Limb (tissue), 2 donors: ENCODE data around the gene REV1.
"Not testable (repeated sequence)": the region's sequence is repeated elsewhere in the genome, so short reads cannot be mapped to it uniquely, and the experiment has no call there.

Experiments used
- DNase-seq, 2 donors: peaks; one replicate each; pipeline ENCODE4 v3.0.0-alpha.2; 2016; ENCODE audit errors: extremely low spot score in 2 of 2

The REV1 gene

DNA sequence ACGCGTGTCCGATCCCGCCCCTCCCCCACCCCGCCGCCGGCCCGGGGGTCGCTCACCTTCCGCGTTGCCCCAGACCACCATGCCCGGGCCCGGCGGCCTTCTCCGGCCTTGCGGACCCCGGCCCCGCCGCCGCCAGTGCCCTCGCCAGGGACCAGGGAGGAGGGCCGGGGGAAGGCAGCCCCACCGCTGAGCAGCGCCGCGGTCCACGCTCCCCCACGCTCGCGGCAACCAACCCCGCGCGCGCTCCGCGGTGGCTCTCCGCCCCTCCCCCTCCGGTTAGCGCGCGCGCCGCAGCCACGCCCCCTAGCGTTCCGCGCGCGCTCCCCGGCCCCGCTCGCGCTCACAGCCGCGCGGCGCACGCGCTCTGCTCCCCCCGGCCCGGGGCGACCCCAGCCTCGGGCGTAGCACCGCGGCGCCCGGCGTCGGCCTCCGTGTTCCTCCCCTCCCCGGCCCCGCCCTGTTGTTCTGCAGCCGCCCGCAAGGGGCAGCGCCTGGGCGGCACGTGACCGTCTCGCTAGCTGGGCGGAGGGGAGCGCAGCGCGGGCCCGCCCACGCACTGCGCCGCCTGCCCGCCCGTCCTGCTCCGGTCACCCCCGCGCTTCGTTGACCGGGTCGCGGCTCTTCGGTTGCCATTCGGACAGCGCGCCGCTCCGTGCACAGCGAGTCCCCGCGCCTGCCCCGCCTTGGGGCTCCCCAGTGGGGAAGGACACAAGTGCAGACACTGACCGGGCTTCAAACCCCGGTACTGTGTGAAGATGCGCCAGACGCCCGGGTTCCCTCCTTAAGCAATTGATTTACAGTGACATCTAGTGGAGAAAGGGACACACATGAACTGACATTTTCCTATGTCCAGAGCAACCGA lies at the start of gene REV1:
Gene REV1 (minus strand): TSS at position 257 of the 862 bp plus-strand sequence. CDS start 25,042 bp downstream, outside the sequence.
- peak; percentile 96 to 98 for DNase-seq

DNA sequence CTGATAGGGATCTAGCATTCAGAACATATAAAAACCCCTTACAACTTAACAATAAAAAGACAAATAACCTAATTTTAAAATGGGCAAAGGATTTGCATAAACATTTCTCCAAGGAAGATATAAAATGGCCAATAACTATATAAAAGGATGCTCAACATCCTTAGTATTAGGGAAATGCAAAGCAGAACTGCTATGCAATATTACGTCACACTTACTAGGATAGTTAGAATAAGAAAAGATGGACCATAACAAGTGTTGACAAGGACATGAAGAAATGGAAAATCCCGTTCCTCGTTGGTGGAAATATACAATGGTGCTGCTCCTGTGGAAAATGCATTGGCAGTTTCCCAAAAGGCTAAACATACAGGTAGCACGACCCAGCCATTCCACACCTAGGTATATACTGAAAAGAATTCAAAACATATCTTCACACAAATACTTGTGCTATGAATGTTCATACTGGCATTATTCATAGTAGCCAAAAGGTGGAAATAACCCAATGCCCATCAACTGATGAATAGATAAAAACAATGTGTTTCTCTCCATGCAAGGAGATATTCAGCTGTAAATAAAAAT lies 48.2 kb upstream of the REV1 start:
- no peak for DNase-seq

DNA sequence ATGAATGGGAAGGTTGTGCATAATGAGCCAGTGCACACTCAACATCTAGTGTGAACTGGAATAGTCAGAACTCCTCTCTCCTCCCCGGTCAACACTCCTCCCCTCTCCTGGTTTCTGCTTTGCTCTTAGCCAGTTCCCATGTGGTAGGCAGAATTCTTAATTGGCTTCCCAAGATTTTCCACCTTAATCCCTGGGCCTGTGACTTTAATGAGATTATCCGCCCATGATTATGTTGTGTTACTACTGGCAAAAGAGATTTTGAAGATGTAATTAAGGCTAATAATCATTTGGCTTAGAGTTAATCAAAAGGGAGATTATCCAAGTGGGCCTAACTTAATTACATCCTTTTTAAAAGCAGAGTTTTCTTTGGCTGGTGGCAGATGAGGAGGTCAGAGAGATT lies 34.2 kb upstream of the REV1 start:
- no peak for DNase-seq

DNA sequence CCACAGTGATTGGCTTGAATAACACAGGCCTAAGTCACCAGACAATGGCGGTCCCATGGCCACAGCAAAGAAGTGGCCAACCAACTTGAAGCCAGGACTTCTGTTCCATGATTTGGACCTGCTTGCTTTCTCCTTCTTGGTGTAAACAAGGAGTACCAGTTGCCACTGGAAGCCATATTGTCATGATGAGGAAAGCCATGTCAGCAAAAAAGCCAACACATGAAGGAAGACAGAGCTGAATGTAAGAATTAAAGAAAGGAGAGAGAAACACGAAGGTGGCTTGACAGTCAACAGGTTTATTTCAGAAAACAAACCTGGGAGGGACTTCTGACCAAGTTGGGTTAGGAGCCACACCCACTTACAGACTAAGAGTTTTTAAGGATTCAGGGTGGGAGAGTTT lies 32.3 kb upstream of the REV1 start:
- DNase-seq: no peak

DNA sequence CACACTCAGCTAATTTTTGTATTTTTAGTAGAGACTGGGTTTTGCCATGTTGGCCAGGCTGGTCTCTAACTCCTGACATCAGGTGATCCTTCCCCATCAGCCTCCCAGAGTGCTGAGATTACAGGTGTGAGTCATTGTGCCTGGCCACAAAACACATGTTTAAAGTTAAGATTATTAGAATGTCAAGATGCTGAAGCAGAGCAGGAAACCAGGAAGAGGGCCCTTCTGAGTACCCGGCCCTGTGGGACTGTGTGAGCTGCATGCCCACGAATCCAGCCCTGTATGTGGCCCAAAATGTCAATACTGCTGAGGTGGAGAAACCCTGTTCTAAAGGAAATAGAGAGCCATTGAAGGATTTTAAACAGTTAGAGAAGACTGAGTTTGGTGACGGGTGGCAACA lies 31.0 kb upstream of the REV1 start:
- no peak for DNase-seq

DNA sequence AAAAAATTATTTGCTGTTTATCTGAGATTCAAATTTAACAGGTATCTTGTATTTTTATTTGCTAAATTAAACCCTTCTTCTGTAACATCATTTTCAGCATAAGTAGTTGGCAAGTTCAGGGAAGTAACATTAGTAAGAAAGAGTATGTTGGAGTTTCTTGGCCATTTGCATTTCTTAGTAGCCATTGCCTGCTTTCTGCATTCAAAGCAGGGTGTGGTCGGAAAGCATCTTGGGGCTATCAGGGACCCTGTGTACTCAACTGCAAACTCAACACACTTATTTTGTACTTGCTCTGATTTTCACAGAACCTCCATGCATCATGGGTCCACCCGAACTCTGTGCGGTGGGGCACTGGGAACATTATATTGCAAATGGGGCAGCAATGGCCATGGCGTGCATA lies 30.4 kb upstream of the REV1 start:
- no peak for DNase-seq

DNA sequence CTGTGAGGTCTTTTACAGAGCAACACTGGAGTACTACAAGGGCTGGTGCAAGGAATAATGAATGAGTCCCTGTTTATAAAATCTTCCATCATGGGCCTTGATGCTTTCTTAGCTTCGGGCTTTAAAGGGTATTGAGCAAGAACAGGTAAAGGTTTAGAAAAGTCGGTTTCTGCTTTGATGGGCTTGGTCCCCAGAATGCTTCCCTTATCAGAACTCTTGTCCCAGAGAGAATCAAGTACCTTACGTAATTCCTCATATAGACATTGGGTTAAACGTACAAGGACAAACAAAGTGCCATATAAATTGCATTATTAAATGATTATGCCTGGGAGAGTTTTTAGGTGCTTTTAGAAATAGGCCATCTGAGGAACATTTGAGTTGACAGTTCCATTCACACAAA lies 24.5 kb upstream of the REV1 start:
- no peak for DNase-seq

DNA sequence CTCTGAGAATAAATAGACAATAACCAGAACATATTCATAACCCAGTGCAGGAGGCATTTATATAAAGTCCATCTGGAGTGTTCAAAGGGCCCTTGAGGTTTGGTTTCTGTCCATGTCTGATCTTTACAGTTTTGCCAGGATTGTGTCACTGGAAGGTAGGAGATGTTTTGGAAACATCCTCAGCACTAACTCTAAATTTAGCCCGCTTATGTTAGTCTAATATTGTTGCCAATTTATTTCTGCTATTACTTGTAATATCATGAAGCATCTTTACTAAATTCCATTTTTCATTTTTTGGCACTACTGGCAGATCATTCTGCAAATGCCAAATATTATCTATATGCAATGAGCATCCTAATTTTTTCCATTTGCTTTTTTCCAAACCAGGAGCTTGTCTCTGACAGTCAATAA lies 22.4 kb upstream of the REV1 start:
- DNase-seq: peak in 1 of 2 donors; percentile 60

DNA sequence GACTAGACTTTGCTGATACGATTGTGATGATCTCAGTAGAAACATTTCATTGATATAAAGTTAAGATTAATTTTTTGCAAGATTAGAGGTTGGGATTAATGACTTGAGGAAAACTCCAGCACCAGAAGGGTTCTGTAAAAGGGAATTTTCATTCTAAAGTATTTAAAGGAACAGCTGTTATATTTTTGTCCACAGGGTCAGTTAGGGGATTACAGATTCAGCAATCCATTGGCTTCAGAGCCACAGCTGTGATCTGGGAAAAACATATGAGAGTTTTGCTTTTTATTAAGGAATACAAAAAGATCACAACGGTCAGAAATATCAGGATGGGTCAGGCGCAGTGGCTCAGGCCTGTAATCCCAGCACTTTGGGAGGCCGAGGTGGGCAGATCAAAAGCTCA lies 19.6 kb upstream of the REV1 start:
- DNase-seq: peak in 1 of 2 donors; percentile 8

DNA sequence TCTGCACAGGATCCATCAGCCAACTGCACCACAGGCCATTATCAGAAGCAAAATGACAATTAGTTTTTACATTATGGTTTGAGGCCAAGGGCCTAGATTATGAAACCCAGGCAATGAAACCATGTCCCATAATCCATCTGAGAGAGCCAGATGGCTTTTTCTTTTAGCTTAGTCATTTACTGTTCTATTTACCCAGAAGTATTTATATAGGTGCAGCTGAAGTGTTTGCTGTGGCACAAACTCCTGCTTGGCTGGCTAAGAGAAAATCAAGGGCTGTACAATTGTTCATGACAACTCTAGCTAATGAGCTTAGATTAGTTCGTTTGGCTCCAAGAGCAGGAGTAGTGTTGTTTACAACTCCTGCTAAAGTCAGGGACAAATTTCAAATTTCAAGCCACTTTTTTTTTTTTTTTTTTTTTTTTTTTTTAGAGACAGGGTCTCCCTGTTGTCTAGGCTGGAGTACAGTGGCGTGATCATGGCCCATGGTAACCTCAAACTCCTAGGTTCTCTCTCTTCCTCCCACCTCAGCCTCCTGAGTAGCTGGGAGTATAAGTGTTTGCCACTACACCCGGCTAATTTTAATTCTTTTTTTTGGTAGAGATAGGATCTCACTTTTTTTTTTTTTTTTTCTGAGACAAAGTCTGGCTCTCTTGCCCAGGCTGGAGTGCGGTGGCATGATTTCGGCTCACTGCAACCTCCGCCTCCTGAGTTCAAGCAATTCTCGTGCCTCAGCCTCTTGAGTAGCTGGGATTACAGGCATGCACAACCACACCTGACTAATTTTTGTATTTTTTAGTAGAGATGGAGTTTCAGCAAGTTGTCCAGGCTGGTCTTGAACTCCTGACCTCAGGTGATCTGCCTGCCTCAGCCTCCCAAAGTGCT lies 18.4 kb upstream of the REV1 start:
- no peak for DNase-seq

DNA sequence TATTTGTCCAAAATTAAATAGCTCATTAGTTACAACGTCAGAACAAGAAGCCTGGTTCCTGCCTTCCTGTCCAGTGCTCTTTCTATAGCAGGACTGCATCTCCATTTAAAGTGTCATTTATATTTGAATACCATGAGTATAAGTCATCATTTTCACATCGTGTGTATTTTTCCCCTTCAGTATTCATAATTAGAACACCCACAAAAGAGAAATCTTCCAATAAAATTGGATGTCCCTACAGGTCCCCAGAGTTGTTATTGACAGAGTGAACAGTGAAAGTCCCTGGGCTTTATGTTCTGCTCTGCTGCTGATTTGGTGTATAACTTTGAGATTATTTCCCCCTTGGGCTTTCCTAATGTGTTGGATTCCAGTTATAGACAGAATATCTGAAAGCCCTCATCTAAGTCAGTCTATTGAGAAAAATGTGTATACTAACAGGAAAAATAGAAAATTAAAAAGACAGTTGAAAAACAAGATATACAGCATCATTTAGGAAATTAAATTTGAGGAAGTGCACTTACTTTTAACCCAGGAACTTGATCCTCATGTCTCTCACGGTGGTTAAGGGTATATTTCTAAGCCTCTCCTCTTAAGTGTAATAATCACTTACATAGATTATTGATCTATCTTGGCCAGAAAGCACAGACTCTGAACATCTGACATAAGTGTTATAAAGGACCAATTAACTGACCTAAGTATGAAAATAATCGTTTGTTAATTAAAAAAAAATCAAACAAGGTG lies 15.2 kb upstream of the REV1 start:
- DNase-seq: no peak

DNA sequence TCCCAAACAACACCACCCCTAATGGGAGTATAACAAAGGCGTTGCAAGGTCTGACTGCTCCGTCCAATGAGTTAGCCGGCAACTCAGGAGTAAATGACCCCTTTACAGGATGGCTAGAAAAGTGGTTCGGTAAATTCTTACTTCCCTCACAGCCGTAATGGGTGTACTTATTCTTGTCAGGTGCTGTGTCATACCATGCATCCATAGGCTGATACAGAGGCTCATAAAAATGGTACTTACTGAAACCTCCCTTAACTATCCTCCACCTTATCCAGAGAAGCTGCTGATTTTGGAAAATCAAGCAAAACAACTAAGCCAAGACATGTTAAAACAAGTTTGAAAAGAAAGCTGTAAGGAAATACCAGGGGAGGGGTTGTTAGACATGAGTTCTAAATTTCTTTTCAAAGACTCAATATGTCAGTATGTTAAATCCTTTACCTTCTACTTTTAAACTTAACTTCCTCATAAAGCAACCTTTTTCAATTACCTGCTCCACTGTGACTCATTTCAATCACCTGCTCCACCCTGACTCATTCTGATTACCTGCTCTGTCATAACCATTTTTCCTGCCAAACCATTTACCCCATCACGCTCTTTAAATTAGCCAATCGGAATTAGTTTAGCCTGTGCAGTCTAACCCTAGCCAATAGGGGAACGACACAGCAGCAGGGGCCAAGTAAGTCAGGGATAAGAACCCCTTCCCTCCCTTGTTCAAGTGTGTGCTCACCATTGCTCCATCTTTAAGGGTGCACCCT lies 14.0 kb upstream of the REV1 start:
- not testable (repeated sequence) for DNase-seq

DNA sequence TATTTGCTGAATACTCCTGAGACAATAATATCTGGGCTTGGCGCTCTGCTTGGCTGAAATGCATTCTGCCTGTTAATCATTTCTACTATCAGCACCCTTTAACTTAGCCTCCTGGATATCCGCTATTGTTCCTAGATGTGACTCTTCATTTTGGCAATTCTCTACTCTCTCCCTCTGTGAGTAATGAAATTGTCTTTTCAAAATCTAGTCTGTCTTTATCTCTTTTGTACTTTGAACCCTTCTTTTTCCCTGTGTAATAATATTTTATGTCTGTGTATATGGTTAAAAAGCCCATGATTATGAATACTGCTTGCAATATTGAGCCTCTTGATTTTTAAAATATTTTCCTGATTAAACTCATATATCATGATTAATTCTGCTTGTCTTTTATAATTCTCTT lies 6.2 kb upstream of the REV1 start:
- no peak for DNase-seq

DNA sequence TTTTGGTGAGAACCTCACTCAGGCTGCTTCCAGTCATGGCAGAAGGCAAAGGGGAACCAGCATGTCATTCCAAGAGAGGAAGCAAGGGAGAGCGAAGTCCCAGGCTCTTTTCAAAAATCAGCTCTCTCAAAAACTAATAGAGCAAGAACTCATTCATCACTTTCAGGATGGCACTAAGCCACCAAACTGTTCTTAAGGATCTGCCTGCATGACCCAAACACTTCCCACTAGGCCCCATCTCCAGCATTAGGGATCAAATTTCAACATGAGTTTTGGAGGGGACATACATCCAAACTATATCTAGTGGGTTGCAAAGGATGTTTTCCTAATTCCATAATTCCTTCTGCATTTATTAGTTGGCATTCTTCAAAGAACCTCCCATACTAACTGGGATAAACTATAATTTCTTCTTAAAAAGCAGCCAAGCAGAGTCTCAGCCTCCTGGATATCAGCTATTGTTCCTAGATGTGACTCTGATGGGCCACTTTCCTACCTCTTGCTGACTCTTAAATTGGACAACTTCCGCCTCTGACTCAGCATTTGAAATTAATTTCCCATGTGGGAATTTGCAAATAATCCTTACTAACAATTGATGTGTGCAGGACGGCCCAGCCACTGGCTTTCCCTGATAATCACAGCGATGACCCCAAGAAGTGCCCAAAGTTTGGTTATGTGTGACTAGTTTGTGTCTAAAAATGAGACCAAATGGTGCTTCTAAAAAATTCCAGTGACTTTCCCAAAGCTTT lies 5.5 kb upstream of the REV1 start:
- DNase-seq: no peak

DNA sequence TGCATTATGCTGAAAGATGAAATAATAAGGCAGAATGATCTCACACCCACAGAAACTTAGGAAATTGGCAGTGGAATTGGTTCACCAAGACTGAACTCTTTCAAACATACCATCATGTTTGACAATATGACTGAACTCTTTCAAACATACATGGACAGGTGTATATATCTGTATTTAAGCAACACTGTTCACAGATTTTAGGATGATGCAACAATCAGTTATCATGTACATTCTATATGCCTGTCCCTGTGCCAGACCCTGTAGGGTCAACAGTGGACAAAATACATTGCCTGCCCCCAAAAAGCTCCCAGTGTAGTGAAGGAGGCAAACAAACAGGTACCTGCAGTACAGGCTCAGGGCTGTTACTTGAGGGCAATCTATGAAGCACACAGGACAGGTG lies 2.9 kb upstream of the REV1 start:
- DNase-seq: no peak

DNA sequence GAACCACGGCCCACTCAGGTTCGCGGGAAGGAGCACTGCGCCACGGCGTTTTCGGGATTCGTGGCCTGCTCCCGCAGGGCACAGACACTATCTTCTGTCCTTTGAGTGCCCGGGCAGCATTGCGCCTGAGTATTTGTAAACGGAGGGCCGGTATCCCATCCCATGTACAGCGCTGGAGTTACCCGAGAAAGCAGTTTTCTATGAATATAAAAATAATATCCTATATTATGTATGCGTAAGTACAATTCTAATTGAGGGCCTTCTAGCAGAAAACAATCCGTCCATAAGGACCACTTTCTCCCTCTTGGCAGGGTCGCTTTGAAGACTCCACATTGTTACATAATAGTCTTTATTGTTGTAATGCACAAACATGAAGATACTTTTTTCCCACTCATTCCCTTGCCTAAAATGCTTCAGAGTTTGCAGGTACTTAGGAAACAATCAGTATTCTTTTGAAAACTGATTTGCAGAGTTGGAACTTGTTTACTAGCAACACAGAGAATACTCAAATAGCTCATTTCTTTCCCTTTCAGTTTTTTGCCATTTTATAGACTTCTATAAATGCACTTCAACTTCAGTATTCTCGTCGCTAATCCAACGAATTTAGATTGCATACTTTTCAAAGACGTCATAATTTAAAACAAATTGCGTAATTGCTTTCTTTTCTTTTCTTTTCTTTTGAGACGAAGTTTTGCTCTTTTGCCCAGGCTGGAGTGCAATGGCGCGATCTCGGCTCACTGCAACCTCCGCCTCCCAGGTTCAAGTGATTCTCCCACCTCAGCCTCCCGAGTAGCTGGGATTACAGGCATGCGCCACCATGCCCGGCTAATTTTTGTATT lies 1.0 kb upstream of the REV1 start:
- DNase-seq: no peak

DNA sequence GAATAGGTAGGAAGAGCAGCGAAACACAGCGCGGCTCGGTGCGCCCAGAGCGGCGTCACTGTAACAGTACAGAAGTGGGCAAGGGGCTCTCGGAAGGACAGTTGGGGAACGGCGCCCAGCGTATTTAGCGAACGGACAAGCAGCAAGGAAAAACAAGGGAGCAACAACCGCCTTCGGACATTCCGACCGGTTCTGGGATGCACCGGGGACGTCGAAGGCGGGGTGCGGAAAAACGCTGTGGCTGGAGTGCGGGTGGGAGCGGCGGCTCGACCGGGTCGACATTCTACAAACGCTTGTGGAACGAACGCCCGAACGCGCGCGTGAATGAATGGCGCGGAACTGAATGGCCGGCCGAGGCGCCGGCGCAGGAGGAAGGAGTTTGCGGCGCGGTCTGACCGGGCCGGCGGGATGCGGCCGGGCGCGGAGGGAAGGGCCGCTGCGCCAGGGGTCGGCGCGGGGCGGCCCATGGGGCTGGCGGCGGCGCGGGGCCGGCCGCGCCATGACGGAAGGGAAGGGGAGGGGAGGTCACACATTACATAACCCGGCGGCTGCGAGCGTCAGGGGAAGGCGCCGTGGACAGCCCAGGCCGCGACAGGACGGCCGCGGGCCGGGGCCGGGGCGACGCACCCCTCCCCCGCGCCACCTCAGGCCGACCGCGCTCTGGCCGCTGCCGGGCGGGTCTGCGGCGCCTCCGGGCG lies 605 bp downstream of the REV1 start:
- peak in 1 of 2 donors; percentile 36 for DNase-seq

DNA sequence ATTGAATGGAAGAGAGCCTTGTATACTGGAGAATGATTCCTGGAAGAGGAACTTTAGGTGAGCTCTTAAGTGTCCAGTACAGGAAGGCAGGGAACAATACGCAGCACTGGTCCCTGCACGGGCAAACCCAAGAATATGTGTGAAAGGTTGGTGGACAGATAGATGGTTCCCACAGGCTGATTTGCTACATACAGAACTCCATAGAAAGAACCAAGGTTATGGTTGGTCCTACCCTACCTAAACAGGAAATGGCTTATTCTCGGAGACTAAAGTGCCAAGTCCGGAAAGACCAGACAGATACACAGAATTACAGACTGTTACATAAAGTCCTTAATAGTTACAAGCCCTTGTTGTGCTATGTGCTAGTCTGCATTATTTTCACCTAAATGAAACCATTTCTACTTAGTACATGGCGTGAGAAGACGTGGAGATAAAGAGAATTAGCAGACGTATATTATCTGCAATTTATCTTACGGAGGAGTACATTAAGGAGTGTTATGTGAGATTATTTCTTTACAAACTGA lies 1.2 kb downstream of the REV1 start:
- peak in 1 of 2 donors; percentile 24 for DNase-seq
